GM19193 (cell line): Measurements from ENCODE around the gene FTL.

ENCODE experiments used
- POLR2A ChIP-seq: IDR thresholded peaks from 4 replicates; pipeline ENCODE4 v1.6.1; 2011; ENCODE audit not compliant: insufficient read depth, insufficient read length; ENCODE audit errors: extremely low read depth

FTL gene

GRCh38 chr19:48969276-48970138 is 4.4 kb downstream of the FTL start:
- no peak for TF ChIP-seq POLR2A

- no peak for TF ChIP-seq POLR2A
These were observed 5.1 kb downstream of the FTL start for GRCh38 chr19:48970139-48970766.

- no peak for TF ChIP-seq POLR2A
These were observed 5.8 kb downstream of the FTL start for GRCh38 chr19:48970923-48971395.

GRCh38 chr19:48975947-48976847 is 11.1 kb downstream of the FTL start:
- TF ChIP-seq POLR2A = no peak

- no peak for TF ChIP-seq POLR2A
These were observed 12.0 kb downstream of the FTL start for GRCh38 chr19:48977061-48977460.

- no peak for TF ChIP-seq POLR2A
These were observed 17.2 kb downstream of the FTL start for GRCh38 chr19:48982280-48982679.

GRCh38 chr19:48985711-48986110 is 20.6 kb downstream of the FTL start:
- TF ChIP-seq POLR2A = no peak

- TF ChIP-seq POLR2A = no peak
These were observed 21.1 kb downstream of the FTL start for GRCh38 chr19:48986211-48986610.

- no peak for TF ChIP-seq POLR2A
These were observed 22.2 kb downstream of the FTL start for GRCh38 chr19:48987323-48987722.

- TF ChIP-seq POLR2A = no peak
These were observed 23.2 kb downstream of the FTL start for GRCh38 chr19:48988286-48988685.

- no peak for TF ChIP-seq POLR2A
These were observed 23.8 kb downstream of the FTL start for GRCh38 chr19:48988860-48989259.

- TF ChIP-seq POLR2A = no peak
These were observed 24.7 kb downstream of the FTL start for GRCh38 chr19:48989701-48990291.

- no peak for TF ChIP-seq POLR2A
These were observed 25.3 kb downstream of the FTL start for GRCh38 chr19:48990400-48990799.

GRCh38 chr19:48991011-48991609 is 26.0 kb downstream of the FTL start:
- no peak for TF ChIP-seq POLR2A
